OCI-M1 (cell line): ENCODE results near the gene PAPSS2.
"Not testable (repeated sequence)": the region's sequence is repeated elsewhere in the genome, so short reads cannot be mapped to it uniquely, and the experiment has no call there.

Experiments used
- DNase-seq: peaks from one replicate; lab custom pipeline; 2025; lab: John Stamatoyannopoulos, UW

PAPSS2 gene

GRCh38 chr10:87705339-87705738 is 45.7 kb downstream of the PAPSS2 start:
- no peak for DNase-seq

DNA sequence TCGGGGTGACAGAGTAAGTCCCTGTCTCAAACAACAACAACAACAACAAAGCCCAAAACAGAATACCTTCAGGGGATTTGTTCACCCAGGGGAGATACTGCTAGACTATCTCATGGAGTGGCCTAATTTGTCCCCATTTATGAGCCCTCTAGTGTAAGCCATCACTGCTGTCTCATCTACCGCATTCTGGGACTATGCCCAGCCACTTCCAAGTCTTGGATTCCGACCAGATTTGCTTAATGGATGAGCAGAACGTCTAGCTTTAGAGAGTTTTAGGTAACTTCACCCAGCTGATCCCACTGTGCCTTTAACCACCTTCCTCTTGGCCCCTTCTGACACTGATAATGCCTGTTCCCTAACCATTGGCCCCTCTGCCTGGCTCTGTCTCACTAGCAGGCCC is 47.1 kb downstream of the PAPSS2 start:
- no peak for DNase-seq

- DNase-seq: no peak
Observed at GRCh38 chr10:87707254-87707653, 47.6 kb downstream of the PAPSS2 start.

DNA sequence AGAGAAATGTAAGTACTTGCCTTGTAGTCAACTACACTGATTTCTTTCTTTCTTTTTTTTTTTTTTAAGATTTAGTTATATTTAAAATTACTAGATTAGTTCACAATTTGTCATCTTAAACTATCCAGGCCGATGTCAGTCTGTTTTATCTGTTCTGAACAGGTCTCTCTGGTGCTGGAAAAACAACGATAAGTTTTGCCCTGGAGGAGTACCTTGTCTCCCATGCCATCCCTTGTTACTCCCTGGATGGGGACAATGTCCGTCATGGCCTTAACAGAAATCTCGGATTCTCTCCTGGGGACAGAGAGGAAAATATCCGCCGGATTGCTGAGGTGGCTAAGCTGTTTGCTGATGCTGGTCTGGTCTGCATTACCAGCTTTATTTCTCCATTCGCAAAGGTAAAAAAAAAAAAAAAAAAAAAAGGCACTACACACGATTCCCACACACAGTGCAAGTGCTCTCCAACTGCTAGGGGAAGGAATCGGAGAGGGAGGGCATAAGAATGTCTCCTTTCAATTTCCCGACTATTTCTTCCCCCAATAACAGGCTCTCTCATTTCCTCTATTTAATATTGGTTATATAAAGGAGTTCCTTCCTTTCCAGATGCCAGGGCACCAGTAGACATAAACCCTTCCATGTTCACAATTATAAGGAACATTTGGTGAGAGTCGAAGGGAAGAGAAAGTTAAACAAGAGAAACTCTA is 53.4 kb downstream of the PAPSS2 start:
- no peak for DNase-seq

DNA sequence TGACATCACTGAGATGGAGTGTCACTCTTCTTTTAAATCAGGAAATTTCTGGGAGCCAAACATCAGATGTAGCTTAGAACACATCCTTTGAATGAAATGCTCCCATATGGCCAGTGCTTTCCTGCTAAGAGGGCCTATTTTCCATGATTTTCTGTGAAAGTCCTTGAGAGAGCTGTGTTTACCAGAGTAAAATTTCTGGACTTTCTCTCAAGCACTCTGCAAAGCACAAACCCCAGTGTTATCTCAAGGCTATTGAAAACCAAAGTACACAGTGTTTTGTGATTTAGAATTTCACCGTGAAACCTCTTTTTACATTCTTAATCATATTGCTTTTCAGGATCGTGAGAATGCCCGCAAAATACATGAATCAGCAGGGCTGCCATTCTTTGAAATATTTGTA is 54.0 kb downstream of the PAPSS2 start:
- DNase-seq: no peak

GRCh38 chr10:87715552-87716347 is 56.1 kb downstream of the PAPSS2 start:
- DNase-seq: no peak

GRCh38 chr10:87716348-87716670 is 56.6 kb downstream of the PAPSS2 start:
- DNase-seq: no peak

- no peak for DNase-seq
Observed at GRCh38 chr10:87720665-87721064, 61.0 kb downstream of the PAPSS2 start.

- no peak for DNase-seq
Observed at GRCh38 chr10:87721781-87722180, 62.1 kb downstream of the PAPSS2 start.

DNA sequence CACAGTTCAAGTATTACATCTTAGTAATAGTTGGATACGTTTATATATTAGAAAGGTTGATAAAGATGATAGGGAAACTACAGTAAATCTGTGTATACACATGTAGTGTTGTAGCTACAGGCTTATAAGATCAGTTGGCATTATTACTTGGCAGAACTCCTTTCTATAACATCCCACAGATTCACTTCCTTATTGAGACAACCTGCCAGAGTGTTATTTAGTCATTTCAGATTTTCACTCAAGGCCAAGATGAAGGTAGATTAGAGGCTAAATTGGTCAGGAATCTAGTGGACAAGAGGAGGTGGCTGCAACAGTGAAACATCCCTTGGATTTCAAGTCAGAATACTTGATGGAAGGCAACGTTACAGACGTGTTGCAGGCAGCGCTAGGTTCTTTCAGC is 63.0 kb downstream of the PAPSS2 start:
- no peak for DNase-seq

GRCh38 chr10:87723500-87723899 is 63.8 kb downstream of the PAPSS2 start:
- no peak for DNase-seq

- DNase-seq: no peak
Observed at GRCh38 chr10:87724789-87725188, 65.1 kb downstream of the PAPSS2 start.

DNA sequence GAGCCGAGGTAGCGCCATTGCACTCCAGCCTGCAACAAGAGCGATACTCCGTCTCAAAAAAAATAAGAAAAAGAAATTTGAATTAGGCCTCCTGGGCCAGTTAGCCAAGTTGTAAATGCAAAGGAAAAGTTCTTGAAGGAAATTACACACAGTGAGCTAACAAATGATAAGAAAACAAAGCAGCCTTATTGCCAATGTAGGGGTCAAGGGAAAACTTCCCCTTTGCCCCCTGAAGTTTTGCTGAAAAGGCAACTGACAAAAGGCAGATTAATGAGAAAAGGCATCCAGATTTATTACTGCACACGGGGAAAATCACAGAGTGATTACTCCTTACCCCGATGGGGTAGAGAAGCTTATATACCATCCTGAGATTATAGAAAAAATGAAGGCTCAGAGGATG is 70.3 kb downstream of the PAPSS2 start:
- DNase-seq: no peak

- DNase-seq: no peak
Observed at GRCh38 chr10:87733081-87733480, 73.4 kb downstream of the PAPSS2 start.

- DNase-seq: peak; percentile 80
Observed at GRCh38 chr10:87734987-87735827, 75.5 kb downstream of the PAPSS2 start.

DNA sequence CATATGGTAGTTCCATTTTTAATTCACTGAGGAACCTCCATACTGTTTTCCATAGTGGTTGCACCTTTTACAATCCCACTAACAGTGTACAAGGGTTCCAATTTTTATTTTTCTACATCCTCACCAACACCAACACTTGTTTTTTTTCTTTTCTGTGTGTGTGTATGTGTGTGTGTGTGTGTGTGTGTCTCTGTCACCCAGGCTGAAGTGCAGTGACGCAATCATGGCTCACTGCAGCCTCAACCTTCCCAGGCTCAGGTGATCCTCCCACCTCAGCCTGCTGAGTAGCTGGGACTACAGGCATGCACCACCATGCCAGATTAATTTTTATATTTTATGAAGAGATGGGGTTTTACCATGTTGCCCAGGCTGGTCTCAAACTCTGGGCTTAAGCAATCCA is 78.6 kb downstream of the PAPSS2 start:
- DNase-seq: not testable (repeated sequence)

GRCh38 chr10:87739703-87740102 is 80.0 kb downstream of the PAPSS2 start:
- DNase-seq: no peak

- DNase-seq: no peak
Observed at GRCh38 chr10:87740254-87740655, 80.6 kb downstream of the PAPSS2 start.

DNA sequence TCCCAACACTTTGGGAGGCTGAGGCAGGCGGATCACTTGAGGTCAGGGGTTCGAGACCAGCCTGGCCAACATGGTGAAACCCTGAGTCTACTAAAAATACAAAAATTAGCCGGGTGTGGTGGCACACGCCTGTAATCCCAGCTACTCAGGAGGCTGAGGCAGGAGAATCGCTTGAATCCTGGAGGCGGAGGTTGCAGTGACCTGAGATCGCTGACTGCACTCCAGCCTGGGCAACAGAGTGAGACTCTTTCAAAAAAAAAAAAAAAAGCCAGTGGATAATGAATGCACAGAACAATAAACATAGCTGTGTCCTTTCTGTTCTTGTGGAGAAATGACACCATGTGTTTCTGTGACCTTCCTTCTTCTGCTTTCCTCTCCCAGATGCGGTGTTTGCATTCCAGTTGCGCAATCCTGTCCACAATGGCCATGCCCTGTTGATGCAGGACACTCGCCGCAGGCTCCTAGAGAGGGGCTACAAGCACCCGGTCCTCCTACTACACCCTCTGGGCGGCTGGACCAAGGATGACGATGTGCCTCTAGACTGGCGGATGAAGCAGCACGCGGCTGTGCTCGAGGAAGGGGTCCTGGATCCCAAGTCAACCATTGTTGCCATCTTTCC is 83.4 kb downstream of the PAPSS2 start:
- not testable (repeated sequence) for DNase-seq

DNA sequence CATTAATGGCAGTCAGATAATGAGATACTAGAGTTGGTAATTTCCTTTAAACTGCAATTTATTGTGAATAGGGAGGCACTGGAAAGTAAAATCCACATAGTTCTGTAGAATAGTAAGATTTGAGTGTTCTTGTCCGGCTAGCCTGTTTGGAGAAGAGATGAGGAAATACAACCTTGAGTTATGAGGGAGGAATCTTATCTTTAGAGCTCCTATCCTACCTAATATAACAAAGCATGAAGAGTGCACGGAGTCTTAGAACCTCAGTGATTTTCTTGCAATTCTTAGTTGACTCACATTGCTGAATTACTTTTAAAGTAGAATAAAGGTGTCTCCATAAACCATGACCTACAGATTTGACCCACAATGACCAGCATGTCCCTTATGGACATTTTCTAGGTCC is 84.9 kb downstream of the PAPSS2 start:
- no peak for DNase-seq

- no peak for DNase-seq
Observed at GRCh38 chr10:87746911-87747310, 87.2 kb downstream of the PAPSS2 start.

DNA sequence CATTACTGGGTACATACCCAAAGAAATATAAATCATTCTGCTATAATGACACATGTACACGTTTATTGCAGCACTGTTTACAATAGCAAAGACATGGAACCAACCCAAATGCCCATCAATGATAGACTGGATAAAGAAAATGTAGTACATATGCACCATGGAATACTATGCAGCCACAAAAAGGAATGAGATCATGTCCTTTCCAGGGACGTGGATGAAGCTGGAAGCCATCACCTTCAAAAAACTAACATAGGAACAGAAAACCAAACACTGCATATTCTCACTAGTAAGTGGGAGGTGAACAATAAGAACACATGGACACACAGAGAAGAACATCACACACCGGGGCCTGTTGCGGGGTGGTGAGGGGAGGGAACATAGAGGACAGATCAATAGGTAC is 88.6 kb downstream of the PAPSS2 start:
- not testable (repeated sequence) for DNase-seq
